ENCODE data around the gene CBARP. TPM values are rescaled to one million over a fixed set of nuclear protein-coding genes. Genes with fewer than 3 reads are reported as not detected.

Gene CBARP
- total and polyA plus RNA-seq, 8 donors = 0.55 to 2.5 (median 1.3) TPM

GRCh38 chr19:1269065-1269477, 31.3 kb upstream of the CBARP start, which contains the start of gene CIRBP:
CIRBP (plus strand) TSS chr19:1269332; CDS start chr19:1270934, 1,602 bp downstream.
- Histone ChIP-seq H3K4me3 (peak within 1 kb of the TSS; percentile 51 to 84), H3K27ac (peak within 1 kb of the TSS; percentile 99), H3K27me3 (no peaks in the 10 kb centered on the region), H3K9me3 (no peaks in the 10 kb centered on the region), H3K36me3 (peaks cover 4 to 37% of the 10 kb centered on the region in 2 donors), H3K4me1 (peaks cover 57 to 90% of the 10 kb centered on the region in 2 donors)
- DNase-seq = peak; percentile 98 to 100 (median 100)
- TF ChIP-seq, protein P1, sequence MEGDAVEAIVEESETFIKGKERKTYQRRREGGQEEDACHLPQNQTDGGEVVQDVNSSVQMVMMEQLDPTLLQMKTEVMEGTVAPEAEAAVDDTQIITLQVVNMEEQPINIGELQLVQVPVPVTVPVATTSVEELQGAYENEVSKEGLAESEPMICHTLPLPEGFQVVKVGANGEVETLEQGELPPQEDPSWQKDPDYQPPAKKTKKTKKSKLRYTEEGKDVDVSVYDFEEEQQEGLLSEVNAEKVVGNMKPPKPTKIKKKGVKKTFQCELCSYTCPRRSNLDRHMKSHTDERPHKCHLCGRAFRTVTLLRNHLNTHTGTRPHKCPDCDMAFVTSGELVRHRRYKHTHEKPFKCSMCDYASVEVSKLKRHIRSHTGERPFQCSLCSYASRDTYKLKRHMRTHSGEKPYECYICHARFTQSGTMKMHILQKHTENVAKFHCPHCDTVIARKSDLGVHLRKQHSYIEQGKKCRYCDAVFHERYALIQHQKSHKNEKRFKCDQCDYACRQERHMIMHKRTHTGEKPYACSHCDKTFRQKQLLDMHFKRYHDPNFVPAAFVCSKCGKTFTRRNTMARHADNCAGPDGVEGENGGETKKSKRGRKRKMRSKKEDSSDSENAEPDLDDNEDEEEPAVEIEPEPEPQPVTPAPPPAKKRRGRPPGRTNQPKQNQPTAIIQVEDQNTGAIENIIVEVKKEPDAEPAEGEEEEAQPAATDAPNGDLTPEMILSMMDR (IDR thresholded peaks at IDR 0.05) = peak in 1 of 2 donors; percentile 19
- intact Hi-C loops (cut with DNase I) = no loop called here
- ATAC-seq = peak; percentile 72

DNA sequence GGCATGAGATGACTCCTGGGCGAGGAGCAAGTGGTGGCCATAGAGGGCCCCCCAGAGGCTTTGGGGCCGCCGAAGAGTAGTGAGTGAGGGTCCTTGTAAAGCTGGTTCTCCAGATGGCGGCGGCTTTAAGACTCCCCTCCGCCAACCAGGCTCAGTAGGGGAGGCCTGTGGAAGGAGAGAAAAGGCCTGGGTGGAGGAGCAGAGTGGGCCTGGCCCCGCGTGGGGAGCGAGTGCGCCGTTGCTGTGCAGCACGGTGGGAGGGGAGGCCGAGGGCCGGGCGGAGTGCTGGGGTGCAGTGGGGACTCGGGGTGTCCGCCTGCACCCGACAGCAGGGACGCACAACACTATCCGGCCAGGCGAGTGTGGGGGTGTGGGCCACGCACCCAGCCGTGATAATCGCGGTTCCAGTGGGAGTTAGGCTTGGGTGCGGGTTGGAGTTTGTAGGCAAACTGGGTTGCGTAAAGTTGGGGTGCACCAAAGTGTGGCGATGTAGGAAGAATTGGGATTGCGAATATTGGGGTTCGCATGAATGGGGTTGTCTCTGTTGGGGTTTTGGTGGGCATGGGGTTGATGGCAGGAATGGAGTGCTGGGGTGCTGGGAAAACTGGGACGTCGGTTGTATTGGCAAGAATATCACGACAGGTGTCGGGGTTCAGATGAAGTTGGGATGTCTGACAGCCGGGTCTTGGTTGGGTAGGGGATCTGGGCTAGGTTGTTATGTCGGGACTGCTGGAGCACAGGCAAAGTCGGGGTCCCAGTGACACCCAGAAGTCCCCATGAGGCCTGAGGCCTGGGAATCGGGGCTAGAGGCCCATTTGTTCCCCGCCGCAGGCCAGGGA, 30.6 kb upstream of the CBARP start:
- intact Hi-C loops (cut with DNase I) = no loop called here
- H3K4me3 ChIP-seq = peak overlapping the region in 1 of 2 donors; percentile 84
- peak in 1 of 4 donors; percentile 86 for DNase-seq

GRCh38 chr19:1267477-1268225, 29.8 kb upstream of the CBARP start:
- Histone ChIP-seq H3K4me3 (peak overlapping the region in 1 of 2 donors; percentile 65), H3K36me3 (peaks cover 3 to 22% of the 10 kb centered on the region in 2 donors), H3K4me1 (peaks cover 52 to 90% of the 10 kb centered on the region in 2 donors), H3K27ac (no peak overlapping the region), H3K27me3 (no peaks in the 10 kb centered on the region), H3K9me3 (no peaks in the 10 kb centered on the region)
- no peak for ATAC-seq
- no peak for DNase-seq
- intact Hi-C loops (cut with DNase I) = no loop called here
- TF ChIP-seq, protein P1 (IDR thresholded peaks at IDR 0.05) = no peak

More for the DNA sequence above, 30.6 kb upstream of the CBARP start:
- Histone ChIP-seq H3K9me3 (no peaks in the 10 kb centered on the region), H3K27me3 (no peaks in the 10 kb centered on the region), H3K36me3 (peaks cover 4 to 30% of the 10 kb centered on the region in 2 donors), H3K4me1 (peaks cover 57 to 90% of the 10 kb centered on the region in 2 donors), H3K27ac (peak overlapping the region in 1 of 2 donors; percentile 99)
- TF ChIP-seq, protein P1 (IDR thresholded peaks at IDR 0.05) = peak in 1 of 2 donors; percentile 4
- ATAC-seq = no peak

DNA sequence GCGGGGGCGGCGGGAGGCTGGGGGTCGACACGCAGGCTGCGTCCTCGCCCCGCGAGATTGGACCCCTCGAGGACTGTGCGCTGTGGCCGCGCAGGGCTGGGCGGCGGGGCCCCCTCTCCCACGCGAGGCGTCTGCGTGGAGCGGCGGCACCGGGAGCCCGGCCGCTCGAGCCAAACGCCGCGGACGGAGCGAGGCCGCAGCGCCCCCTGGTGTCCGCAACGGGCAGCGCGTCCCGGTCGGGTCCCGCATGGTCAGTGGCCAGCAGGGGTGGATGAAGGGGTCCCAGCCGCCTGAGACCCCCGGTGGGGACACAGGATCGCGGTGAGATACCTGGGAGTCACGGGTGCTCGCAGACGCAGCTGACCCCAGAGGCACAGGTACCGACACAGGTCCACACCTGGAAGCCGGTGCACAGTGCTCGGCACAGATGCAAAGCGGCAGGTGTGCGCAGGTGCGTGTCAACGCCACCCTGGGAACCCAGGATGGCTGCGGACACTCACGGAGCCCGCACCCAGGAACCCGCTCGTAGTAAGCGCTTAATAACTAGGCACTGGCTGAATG, 29.2 kb upstream of the CBARP start:
- H3K9me3 ChIP-seq = no peaks in the 10 kb centered on the region
- DNase-seq = peak in 2 of 4 donors; percentile 77 to 97

More for the DNA sequence above, 29.2 kb upstream of the CBARP start:
- Histone ChIP-seq H3K27me3 (no peaks in the 10 kb centered on the region), H3K4me3 (peak overlapping the region; percentile 55 to 65), H3K27ac (peak overlapping the region; percentile 79 to 99), H3K4me1 (peaks cover 53 to 90% of the 10 kb centered on the region in 2 donors), H3K36me3 (peaks cover 0 to 16% of the 10 kb centered on the region in 2 donors)
- TF ChIP-seq, protein P1 (IDR thresholded peaks at IDR 0.05) = peak; percentile 98 to 99
- peak; percentile 37 for ATAC-seq
- intact Hi-C loops (cut with DNase I) = no loop called here

Data from left lung (tissue), 10 donors.